Measurements from ENCODE around the gene PPHLN1.

PPHLN1 gene

GRCh38 chr12:42473561-42473960 lies 147.6 kb downstream of the PPHLN1 start:
- H3K4me3 ChIP-seq (ENCODE audit: low read depth, low read length): no peak overlapping the region
- no peaks in the 10 kb centered on the region for H3K9me3 ChIP-seq (ENCODE audit: control insufficient read depth, insufficient read depth, low read length)
- H3K36me3 ChIP-seq (ENCODE audit: control insufficient read depth, insufficient read depth, low read length): no peaks in the 10 kb centered on the region
- H3K27me3 ChIP-seq (ENCODE audit: control insufficient read depth, insufficient read depth, low read length): no peaks in the 10 kb centered on the region
- H3K9ac ChIP-seq (ENCODE audit: low read depth, low read length): no peak overlapping the region
- peaks cover 25% of the 10 kb centered on the region for H3K4me1 ChIP-seq (ENCODE audit: control insufficient read depth, insufficient read depth, low read length)

GRCh38 chr12:42474391-42474790 lies 148.4 kb downstream of the PPHLN1 start:
- no peak overlapping the region for H3K4me3 ChIP-seq (ENCODE audit: low read depth, low read length)
- no peaks in the 10 kb centered on the region for H3K9me3 ChIP-seq (ENCODE audit: control insufficient read depth, insufficient read depth, low read length)
- peaks cover 29% of the 10 kb centered on the region for H3K4me1 ChIP-seq (ENCODE audit: control insufficient read depth, insufficient read depth, low read length)
- H3K27me3 ChIP-seq (ENCODE audit: control insufficient read depth, insufficient read depth, low read length): no peaks in the 10 kb centered on the region
- no peaks in the 10 kb centered on the region for H3K36me3 ChIP-seq (ENCODE audit: control insufficient read depth, insufficient read depth, low read length)
- H3K9ac ChIP-seq (ENCODE audit: low read depth, low read length): no peak overlapping the region

GRCh38 chr12:42475106-42475505 lies 149.1 kb downstream of the PPHLN1 start:
- Histone ChIP-seq H3K9ac (ENCODE audit: low read depth, low read length) (no peak overlapping the region), H3K9me3 (ENCODE audit: control insufficient read depth, insufficient read depth, low read length) (no peaks in the 10 kb centered on the region), H3K4me1 (ENCODE audit: control insufficient read depth, insufficient read depth, low read length) (peaks cover 29% of the 10 kb centered on the region), H3K36me3 (ENCODE audit: control insufficient read depth, insufficient read depth, low read length) (no peaks in the 10 kb centered on the region), H3K4me3 (ENCODE audit: low read depth, low read length) (no peak overlapping the region), H3K27me3 (ENCODE audit: control insufficient read depth, insufficient read depth, low read length) (no peaks in the 10 kb centered on the region)

- Histone ChIP-seq H3K4me1 (ENCODE audit: control insufficient read depth, insufficient read depth, low read length) (peaks cover 29% of the 10 kb centered on the region), H3K4me3 (ENCODE audit: low read depth, low read length) (no peak overlapping the region)
Measured at GRCh38 chr12:42477941-42478340, 152.0 kb downstream of the PPHLN1 start.

GRCh38 chr12:42481368-42481767 lies 155.4 kb downstream of the PPHLN1 start:
- Histone ChIP-seq H3K36me3 (ENCODE audit: control insufficient read depth, insufficient read depth, low read length) (no peaks in the 10 kb centered on the region), H3K9me3 (ENCODE audit: control insufficient read depth, insufficient read depth, low read length) (no peaks in the 10 kb centered on the region), H3K4me3 (ENCODE audit: low read depth, low read length) (peak overlapping the region; percentile 80), H3K4me1 (ENCODE audit: control insufficient read depth, insufficient read depth, low read length) (peaks cover 36% of the 10 kb centered on the region), H3K9ac (ENCODE audit: low read depth, low read length) (no peak overlapping the region), H3K27me3 (ENCODE audit: control insufficient read depth, insufficient read depth, low read length) (peaks cover 17% of the 10 kb centered on the region)

More at GRCh38 chr12:42477941-42478340, 152.0 kb downstream of the PPHLN1 start:
- Histone ChIP-seq H3K9me3 (ENCODE audit: control insufficient read depth, insufficient read depth, low read length) (no peaks in the 10 kb centered on the region), H3K9ac (ENCODE audit: low read depth, low read length) (no peak overlapping the region), H3K36me3 (ENCODE audit: control insufficient read depth, insufficient read depth, low read length) (no peaks in the 10 kb centered on the region), H3K27me3 (ENCODE audit: control insufficient read depth, insufficient read depth, low read length) (peaks cover 15% of the 10 kb centered on the region)

GRCh38 chr12:42482041-42482747 lies 156.2 kb downstream of the PPHLN1 start:
- Histone ChIP-seq H3K4me3 (ENCODE audit: low read depth, low read length) (peak overlapping the region; percentile 80), H3K36me3 (ENCODE audit: control insufficient read depth, insufficient read depth, low read length) (no peaks in the 10 kb centered on the region), H3K27me3 (ENCODE audit: control insufficient read depth, insufficient read depth, low read length) (peaks cover 25% of the 10 kb centered on the region), H3K9ac (ENCODE audit: low read depth, low read length) (peak overlapping the region; percentile 50), H3K9me3 (ENCODE audit: control insufficient read depth, insufficient read depth, low read length) (no peaks in the 10 kb centered on the region), H3K4me1 (ENCODE audit: control insufficient read depth, insufficient read depth, low read length) (peaks cover 44% of the 10 kb centered on the region)

- Histone ChIP-seq H3K36me3 (ENCODE audit: control insufficient read depth, insufficient read depth, low read length) (no peaks in the 10 kb centered on the region), H3K9ac (ENCODE audit: low read depth, low read length) (peak overlapping the region; percentile 85), H3K9me3 (ENCODE audit: control insufficient read depth, insufficient read depth, low read length) (no peaks in the 10 kb centered on the region), H3K4me1 (ENCODE audit: control insufficient read depth, insufficient read depth, low read length) (peaks cover 48% of the 10 kb centered on the region), H3K4me3 (ENCODE audit: low read depth, low read length) (peak overlapping the region; percentile 80), H3K27me3 (ENCODE audit: control insufficient read depth, insufficient read depth, low read length) (peaks cover 33% of the 10 kb centered on the region)
Measured at GRCh38 chr12:42482748-42483520, 157.0 kb downstream of the PPHLN1 start.

- H3K9ac ChIP-seq (ENCODE audit: low read depth, low read length): peak overlapping the region; percentile 85
Measured at GRCh38 chr12:42483521-42483790, 157.5 kb downstream of the PPHLN1 start.

GRCh38 chr12:42484996-42485395 lies 159.0 kb downstream of the PPHLN1 start:
- Histone ChIP-seq H3K36me3 (ENCODE audit: control insufficient read depth, insufficient read depth, low read length) (no peaks in the 10 kb centered on the region), H3K27me3 (ENCODE audit: control insufficient read depth, insufficient read depth, low read length) (peaks cover 43% of the 10 kb centered on the region), H3K9me3 (ENCODE audit: control insufficient read depth, insufficient read depth, low read length) (no peaks in the 10 kb centered on the region), H3K4me1 (ENCODE audit: control insufficient read depth, insufficient read depth, low read length) (peaks cover 41% of the 10 kb centered on the region), H3K9ac (ENCODE audit: low read depth, low read length) (no peak overlapping the region), H3K4me3 (ENCODE audit: low read depth, low read length) (no peak overlapping the region)

More at GRCh38 chr12:42483521-42483790, 157.5 kb downstream of the PPHLN1 start:
- peak overlapping the region; percentile 80 for H3K4me3 ChIP-seq (ENCODE audit: low read depth, low read length)
- H3K4me1 ChIP-seq (ENCODE audit: control insufficient read depth, insufficient read depth, low read length): peaks cover 46% of the 10 kb centered on the region
- no peaks in the 10 kb centered on the region for H3K36me3 ChIP-seq (ENCODE audit: control insufficient read depth, insufficient read depth, low read length)
- H3K9me3 ChIP-seq (ENCODE audit: control insufficient read depth, insufficient read depth, low read length): no peaks in the 10 kb centered on the region
- peaks cover 38% of the 10 kb centered on the region for H3K27me3 ChIP-seq (ENCODE audit: control insufficient read depth, insufficient read depth, low read length)

GRCh38 chr12:42485823-42486222 lies 159.9 kb downstream of the PPHLN1 start:
- Histone ChIP-seq H3K9me3 (ENCODE audit: control insufficient read depth, insufficient read depth, low read length) (no peaks in the 10 kb centered on the region), H3K9ac (ENCODE audit: low read depth, low read length) (no peak overlapping the region), H3K36me3 (ENCODE audit: control insufficient read depth, insufficient read depth, low read length) (no peaks in the 10 kb centered on the region), H3K4me3 (ENCODE audit: low read depth, low read length) (peak overlapping the region; percentile 3), H3K27me3 (ENCODE audit: control insufficient read depth, insufficient read depth, low read length) (peaks cover 44% of the 10 kb centered on the region), H3K4me1 (ENCODE audit: control insufficient read depth, insufficient read depth, low read length) (peaks cover 36% of the 10 kb centered on the region)

- Histone ChIP-seq H3K9me3 (ENCODE audit: control insufficient read depth, insufficient read depth, low read length) (no peaks in the 10 kb centered on the region), H3K36me3 (ENCODE audit: control insufficient read depth, insufficient read depth, low read length) (no peaks in the 10 kb centered on the region), H3K9ac (ENCODE audit: low read depth, low read length) (no peak overlapping the region), H3K4me3 (ENCODE audit: low read depth, low read length) (no peak overlapping the region), H3K4me1 (ENCODE audit: control insufficient read depth, insufficient read depth, low read length) (peaks cover 32% of the 10 kb centered on the region), H3K27me3 (ENCODE audit: control insufficient read depth, insufficient read depth, low read length) (peaks cover 42% of the 10 kb centered on the region)
Measured at GRCh38 chr12:42486407-42486806, 160.4 kb downstream of the PPHLN1 start.

GRCh38 chr12:42490261-42490842 lies 164.4 kb downstream of the PPHLN1 start:
- H3K9me3 ChIP-seq (ENCODE audit: control insufficient read depth, insufficient read depth, low read length): no peaks in the 10 kb centered on the region
- no peak overlapping the region for H3K9ac ChIP-seq (ENCODE audit: low read depth, low read length)
- H3K4me1 ChIP-seq (ENCODE audit: control insufficient read depth, insufficient read depth, low read length): peaks cover 20% of the 10 kb centered on the region
- no peak overlapping the region for H3K4me3 ChIP-seq (ENCODE audit: low read depth, low read length)
- H3K27me3 ChIP-seq (ENCODE audit: control insufficient read depth, insufficient read depth, low read length): peaks cover 34% of the 10 kb centered on the region
- no peaks in the 10 kb centered on the region for H3K36me3 ChIP-seq (ENCODE audit: control insufficient read depth, insufficient read depth, low read length)

Data from iPS-15b (cell line).